C1 segment of cervical spinal cord (tissue), 14 donors: ENCODE results near the gene APOC3.

Experiments used
- DNase-seq, 14 donors: peaks; one replicate each; lab custom pipeline; 2025; lab: John Stamatoyannopoulos, UW

Gene APOC3

DNA sequence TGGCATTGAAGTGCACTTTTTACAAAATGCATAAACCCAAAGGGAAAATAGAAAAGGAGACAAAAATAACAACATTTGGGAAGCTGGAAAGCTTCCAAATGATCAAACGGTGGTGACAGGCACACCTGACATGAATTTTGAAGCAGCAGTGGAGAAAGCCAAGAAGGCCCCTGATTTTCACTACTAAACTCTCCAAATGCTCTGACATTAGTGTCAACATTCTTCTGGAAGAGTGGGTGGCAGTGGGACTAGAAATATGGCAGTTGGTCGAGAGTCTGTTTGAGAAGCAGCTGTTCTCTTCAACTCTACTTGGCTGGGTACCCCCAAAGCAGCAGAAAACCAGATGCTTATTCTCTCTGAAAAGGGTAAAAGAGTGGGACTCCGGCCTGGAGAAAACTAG, 25.7 kb upstream of the APOC3 start:
- no peak for DNase-seq

DNA sequence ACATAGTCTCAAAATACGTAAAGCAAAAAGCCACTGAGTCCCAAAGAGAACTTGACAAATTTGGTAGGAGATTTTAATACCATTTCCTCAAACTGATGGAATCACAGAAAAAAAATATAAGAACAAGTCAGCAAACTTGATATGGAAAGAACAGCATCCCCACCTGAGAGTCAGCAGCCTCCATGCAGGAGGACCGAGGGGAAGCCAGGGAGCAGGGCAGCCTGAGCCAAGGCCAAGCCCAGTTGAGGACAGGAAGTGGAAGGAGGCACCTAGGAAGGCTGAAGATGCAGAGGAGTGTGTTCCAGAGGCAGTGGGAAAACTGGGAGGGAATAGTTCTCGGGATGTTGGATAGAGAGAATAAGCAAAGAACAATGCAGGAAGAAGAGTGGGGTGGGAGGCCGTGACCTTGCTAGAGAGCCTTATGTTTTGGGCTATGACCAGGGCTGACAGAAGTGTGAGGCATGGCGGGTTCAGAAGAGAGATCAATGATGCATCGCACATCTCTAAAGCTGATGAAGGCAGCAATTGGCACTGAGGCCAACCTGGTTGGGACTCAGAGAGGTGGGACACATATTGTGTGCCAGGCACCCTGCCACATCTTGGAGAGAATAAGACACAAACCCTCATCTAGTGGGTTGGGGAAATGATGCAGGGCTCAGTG, 22.0 kb upstream of the APOC3 start:
- no peak for DNase-seq

DNA sequence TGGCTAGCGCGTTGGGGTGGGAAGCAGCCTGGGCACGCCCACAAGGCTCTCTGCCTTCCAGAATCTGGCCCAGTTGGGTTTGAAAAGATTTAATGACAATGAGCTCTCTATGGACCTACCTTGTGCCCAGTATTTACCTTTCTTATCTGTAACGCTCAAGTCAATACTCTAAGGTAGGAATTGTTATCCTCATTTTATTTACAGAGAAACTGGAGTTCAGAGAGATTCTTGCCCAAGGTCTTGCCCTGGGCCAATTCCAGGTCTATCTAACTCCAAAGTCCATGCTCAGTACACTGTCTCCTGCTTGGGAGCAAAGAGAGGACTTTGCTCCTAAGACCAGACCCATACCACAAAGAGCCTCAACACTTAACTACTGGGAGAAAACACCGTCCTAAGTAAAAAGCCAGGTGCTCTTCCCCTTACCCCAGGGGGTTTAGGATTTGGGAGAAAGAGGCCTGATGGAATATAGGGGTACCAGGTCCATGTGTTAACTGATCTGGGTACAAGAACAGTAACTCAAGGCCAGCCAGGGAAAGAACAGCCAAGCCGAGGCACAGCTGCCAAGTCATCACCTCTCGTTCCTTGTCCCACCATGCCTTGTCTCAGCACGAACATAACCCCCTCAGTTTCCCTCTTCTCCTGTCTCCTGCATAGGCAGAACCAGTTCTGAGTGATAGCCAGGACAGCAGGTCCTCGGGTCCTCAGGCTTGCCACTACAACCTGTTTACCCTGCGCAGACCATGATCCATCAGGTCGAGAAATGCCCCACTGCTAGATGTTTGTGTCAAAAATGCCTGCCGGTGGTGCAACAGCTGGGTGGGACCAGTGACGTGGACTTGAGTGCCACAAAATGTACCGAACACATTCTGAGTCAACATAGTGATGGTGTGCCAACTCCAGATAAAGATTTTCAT, 21.2 kb upstream of the APOC3 start:
- DNase-seq = no peak

DNA sequence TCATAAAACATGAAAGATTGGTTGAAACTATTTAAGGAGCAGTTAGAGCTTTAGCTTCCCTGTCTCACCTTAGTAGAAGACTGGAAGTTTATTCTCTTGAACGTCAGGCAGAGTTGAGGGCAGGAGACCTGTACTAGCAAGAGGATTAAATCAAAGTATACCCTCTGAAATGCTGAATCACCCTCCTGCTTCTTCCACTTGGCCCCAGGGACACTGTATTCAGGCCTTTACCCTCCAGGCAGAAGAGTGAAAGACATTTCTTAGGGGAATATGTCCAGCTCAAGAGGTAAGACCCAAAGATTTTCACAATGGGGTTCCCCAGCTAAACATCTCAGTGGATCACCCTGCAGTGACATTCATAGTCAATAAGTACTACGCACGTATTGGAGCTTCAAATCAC, 18.5 kb upstream of the APOC3 start:
- no peak for DNase-seq

DNA sequence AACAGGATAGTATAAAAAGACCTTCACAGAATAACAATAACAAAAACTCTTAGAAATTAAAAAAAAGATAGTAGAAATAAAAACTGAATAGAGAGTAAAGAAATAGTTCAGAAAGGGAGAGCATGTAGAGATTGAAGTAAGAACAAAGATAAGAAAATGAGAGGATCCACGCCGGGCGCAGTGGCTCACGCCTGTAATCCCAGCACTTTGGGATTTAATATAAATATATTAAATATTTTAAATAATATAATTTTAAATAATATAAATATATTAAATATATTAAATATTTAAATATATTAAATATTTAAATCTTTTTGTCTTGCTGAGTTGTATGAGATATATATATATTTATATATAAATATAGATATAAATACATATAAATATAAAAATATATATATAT, 17.6 kb upstream of the APOC3 start:
- no peak for DNase-seq

DNA sequence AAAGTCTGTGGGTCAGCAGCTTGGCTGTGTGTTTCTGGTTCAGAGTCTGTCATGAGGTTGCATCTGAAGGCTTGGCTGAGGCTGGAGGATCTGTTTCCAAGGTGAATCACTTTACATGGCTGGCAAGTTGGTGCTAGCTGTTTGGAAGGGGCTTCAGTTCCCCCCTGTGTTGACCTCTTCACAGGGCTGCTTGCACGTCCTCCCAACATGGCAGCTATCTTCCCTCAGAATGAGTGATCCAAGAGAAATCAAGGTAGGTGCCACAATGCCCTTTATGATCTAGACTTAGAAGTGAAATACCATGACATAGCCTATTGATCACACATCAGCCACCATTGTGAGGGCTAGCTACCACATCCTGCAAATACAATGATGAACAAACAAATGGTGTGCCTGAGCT, 16.5 kb upstream of the APOC3 start:
- no peak for DNase-seq

DNA sequence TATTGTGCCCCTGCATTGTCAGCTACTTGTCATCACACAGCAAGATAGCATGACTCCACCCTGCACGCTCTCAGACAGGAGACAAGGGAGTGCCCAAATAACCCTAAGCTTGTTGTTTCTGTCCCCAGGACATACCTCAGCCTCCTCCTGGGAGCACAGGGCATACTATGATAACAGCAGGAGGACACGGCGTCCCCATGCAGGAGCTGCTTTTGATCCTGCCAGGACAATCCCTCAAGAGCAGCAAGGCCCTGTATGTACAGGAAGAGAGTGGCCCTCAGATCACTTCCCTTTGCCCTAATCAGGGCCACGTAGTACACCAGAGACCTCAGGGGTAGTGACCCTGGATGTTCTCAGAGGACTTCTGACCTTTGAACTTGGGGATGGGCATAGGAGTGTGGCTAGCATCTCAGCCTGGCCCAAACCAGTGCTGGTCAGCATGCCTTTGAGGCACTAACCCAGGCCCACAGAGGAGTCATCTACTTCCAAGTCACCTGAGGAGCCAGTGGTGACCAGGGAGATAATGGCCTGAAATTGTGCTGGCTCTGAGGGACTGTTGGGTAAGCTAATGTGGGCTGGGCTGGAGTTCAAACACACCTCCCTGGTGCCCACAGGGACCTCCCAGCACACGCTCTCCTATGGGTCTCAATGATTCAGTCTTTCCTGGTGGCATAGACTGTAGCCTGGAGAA, 15.8 kb upstream of the APOC3 start:
- DNase-seq = no peak

DNA sequence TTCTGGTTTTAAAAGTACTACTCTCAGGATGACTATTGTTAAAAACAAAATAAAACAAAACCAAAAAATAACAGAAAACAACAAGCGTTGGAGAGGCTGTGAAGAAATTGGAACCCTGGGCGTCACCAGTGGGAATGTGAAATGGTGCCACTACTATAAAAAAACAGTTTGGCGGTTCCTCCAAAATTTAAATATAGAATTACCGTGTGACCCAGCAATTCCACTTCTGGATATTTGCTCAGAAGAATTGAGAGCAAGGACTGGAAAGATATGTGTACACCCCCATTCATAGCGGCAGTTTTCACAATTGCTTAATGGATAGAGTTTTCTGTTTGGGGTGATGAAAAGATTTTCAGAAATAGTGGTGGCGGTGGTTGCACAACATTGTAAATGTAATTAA, 15.2 kb upstream of the APOC3 start:
- DNase-seq = no peak

DNA sequence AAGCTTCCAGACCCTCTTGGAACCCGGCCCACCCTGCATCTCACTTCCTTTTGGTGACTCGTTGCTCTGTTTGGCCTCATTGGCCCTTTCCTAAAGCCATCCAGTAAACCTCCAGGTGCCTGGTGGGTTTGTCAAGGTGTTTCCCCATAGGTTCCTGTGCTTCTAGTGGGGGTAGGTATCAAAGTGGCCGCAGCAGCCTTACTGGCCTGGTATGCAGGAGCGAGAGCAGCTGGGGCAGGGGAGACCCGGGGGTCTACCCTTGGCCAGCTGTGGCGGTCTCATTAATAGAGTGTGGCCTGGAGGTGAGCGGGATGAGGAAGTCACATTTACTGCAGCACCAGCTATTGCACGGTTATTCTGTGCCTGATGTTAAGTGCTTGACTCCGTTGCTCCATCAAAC, 10.7 kb upstream of the APOC3 start:
- DNase-seq = no peak

DNA sequence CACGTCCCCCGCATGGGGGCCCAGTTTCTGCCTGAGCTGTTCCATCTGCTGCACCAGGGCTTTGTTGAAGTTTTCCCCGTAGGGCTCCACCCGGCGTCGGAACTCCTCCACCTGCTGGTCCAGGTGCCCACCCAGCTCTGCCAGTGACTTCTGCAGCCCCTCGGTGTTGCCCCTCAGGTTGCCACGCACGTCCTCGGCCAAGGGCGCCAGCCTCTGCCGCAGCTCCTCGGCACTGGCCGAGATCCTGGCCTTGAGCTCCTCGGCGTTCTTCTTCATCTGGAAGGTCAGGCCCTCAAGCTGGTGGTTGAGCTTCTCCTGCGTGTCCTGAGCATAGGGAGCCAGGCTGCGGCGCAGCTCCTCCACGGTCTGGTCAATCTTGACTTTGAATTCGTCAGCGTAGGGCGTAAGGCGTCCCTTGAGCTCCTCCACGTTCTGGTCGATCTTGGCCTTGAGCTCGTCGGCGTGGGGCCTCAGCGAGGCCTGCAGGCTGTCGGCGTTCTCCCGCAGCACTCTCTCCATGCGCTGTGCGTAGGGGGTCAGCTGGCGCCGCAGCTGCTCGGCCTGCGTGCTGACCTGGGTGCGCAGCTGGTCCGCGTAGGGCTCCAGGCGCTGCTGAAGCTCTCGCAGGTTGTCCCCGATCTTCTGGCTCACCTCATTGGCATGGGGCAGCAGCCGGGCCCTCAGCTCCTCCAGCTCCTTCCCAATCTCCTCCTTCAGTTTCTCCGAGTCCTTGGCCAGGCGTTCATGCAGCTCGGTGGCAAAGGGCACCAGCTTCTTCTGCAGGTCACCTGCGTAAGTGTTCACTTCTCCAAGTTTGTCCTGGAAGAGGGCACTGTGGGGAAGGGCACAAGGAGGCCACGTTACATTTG, 8.4 kb upstream of the APOC3 start:
- DNase-seq = no peak

DNA sequence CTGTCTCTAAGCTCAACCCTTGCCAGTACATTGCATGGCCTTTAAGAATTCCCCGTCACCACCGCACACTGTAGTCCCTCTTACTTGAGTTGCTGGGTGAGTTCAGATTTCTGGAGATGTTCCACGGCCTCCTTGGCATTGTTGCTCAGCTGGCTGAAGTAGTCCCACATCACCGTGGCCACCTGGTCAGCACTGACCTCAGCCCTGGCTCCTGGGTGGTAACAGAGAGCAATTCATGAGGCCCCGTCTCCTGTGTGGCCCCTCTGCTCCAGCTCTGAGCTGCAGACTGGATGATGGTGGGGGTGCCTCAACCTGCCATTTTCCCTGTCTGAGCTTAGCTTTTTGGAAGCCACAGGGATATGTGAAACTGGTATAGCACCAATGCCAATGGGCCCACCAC, 7.1 kb upstream of the APOC3 start:
- DNase-seq = no peak

DNA sequence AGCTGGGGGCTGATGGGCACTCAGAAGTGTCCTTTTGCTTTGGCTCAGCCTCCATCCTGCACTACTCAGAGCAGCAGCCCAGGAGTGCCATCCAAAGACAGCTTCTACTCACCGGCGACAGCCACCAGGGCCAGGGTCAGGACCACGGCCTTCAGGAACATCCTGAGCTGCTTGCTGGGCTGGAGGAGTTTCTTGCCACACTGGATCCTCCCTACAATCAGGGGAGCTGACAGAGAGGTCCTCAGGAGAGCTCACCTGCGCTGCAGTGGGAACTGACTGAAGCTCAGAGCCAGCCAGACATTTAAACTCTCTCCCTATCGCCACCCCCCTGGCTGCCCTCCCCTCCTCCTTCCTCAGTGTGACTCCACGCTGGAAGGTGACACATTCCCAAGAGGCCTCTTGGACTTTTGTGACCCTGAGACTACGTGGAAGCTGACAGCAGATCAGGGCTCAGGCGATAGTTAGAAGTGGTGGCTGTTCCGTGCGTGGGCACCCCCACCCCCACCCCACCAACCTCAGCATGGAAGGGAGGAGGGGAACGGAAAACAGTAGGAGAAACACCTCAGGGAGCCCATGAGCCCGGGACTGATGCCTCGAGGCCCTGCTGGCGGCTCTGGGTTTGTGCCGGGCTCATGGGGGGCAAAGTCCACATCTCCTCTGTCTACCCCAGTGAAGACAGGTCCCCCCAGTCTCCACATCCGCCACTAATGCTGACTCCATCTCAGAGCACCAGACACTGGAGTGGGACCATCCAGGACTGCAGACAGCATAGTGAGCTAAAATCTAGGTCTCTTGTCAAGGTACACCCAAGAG, 6.5 kb upstream of the APOC3 start, which contains the start of gene APOA4:
Gene APOA4 (minus strand): TSS at position 274 of the 813 bp plus-strand sequence. CDS start 113 bp downstream, at position 161.
- no peak for DNase-seq

DNA sequence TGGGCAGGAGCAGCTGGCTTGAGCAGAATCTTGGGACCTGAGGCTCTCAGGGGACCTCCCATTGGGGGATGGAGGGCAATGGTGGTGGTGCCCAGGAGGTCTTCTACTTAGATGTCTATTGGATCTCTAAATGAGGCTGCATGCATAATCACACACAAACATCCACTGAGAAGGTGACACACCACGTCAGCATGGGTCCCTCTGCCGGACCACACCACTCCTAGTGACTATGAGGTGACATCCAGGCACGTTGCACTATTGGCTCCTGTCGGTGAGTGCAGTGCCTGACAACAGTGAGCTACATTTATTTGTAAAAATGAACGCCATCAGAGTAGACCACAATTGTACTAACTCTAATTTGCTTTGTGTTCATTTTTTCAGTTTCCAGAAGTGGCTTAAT, 4.3 kb upstream of the APOC3 start:
- DNase-seq = no peak

DNA sequence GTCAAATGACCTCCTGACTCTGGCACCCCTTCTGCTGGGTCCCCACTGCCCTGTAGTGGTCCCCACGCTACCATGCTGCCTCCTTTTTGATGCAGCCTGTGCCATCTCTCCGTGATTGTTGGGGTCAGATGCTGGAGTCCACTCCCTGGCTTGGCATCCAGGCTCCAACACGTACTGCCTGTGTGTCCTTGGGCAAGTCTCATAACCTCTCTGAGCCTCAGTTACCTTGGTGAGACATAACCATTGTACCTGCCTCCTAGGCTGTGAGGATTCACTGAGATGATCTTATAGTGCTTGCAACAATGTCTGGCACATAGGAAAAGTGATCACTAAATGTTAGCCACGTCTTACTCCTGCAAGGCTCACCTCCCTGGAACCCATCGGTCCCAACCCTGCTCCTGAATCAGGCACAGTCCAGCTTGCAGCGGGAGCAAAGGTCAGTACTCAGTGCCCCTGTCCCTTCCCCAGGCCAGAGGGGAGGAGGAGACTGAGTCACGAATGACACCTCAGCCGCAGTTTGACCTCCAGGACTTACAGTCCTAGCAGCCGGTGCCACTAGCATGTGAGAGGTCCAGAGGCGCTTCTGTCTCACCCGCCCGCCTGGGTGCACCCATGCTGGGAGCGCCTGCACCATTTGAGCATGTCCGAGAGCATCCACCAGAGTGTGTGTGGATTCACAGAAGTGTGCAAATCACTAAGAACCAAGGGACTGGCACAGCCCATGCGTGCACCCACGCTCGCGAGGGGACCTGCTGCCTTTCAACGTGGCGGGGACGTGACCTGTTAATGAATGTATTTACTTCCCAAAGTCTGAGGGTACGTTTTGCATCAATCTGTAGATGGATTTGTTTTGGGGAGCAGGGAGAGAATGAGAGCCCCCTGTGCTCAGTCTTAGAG, 3.6 kb upstream of the APOC3 start:
- no peak for DNase-seq

DNA sequence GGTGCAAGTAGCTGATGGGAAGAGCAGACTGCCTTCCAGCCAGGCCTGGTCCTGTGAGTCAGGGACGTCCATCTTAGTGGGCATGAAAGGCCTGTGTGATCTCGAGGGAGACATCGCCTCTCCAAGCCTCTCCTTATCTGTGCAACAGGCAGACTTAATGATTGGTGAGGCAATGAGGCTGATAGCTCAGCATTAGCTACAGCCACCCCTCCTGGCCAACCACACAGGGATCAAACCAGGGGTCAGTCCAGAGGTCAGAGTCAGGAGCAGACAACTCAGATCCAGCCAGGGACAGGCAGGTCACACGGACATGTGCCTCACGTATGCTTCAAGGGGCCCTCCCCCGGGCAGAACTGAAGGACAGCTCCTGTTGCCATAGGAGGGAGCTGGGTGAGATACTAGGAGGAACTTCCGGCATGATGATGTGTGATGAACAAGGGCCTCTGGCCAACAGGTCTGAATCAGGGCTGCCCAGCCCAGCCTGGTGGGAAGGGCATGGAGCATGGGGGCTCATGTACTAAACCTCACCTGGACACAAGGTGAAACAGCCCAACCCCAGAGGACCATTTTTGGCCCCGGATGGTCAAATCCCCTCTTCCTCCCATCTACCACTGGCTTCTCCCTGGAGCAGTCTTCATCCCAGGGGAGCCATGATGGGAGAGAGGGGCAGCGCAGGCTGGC, 2.8 kb upstream of the APOC3 start:
- DNase-seq = no peak

DNA sequence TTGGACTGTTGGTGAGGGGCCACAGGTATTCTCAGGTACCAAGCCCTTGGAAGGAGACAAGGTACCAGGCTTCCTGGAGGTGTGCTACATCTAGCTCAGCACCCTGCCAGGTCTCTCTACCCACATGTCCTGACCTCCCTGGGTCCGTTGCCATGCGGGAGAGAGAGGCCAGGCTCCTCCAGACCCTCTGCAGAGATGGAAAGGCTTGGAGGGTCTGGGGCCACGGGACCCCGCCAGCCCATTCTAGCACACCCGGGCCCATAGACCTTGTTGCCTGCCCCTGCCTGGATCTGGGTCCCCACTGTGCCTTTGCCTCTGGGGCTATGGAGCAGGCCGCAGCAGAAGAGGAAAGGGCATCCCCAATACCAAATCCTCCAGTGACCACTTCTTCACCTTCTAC, 2.2 kb upstream of the APOC3 start:
- no peak for DNase-seq

DNA sequence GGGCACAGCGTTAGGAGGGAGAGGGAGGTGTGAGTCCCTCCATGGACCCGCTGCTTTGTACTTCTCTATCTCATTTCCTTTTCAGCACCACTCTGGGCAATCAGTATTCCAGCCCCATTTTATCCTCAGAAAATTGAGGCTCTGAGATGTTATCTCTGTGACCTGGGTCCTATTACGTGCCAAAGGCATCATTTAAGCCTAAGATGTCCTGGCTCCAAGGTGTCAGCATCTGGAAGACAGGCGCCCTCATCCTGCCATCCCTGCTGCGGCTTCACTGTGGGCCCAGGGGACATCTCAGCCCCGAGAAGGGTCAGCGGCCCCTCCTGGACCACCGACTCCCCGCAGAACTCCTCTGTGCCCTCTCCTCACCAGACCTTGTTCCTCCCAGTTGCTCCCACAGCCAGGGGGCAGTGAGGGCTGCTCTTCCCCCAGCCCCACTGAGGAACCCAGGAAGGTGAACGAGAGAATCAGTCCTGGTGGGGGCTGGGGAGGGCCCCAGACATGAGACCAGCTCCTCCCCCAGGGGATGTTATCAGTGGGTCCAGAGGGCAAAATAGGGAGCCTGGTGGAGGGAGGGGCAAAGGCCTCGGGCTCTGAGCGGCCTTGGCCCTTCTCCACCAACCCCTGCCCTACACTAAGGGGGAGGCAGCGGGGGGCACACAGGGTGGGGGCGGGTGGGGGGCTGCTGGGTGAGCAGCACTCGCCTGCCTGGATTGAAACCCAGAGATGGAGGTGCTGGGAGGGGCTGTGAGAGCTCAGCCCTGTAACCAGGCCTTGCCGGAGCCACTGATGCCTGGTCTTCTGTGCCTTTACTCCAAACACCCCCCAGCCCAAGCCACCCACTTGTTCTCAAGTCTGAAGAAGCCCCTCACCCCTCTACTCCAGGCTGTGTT, 829 bp upstream of the APOC3 start:
- no peak for DNase-seq
